ELR (cell line): Measurements from ENCODE around the gene SYNJ2.

Experiments used
- DNase-seq: peaks from one replicate; pipeline ENCODE4 v3.0.0-alpha.2; 2015; ENCODE audit warnings: low read depth

Gene SYNJ2

DNA sequence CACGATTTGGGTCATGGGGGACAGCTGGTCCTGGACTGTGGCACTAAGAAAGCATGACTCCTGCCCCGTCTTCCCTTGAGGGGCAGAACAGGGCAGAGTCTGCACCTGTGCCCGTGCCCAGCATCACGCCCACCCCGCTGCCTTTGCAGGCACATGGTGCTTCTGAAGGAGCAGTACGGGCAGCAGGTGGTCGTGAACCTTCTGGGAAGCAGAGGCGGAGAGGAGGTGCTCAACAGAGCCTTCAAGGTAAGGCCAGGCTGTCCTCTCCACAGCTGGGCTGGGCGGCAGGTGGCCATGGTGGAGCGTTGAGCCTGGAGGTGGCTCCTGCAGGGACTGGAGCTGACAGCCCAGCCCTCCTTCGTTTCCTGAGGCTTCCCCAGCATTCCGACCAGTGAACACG lies 77.4 kb downstream of the SYNJ2 start:
- DNase-seq = no peak

DNA sequence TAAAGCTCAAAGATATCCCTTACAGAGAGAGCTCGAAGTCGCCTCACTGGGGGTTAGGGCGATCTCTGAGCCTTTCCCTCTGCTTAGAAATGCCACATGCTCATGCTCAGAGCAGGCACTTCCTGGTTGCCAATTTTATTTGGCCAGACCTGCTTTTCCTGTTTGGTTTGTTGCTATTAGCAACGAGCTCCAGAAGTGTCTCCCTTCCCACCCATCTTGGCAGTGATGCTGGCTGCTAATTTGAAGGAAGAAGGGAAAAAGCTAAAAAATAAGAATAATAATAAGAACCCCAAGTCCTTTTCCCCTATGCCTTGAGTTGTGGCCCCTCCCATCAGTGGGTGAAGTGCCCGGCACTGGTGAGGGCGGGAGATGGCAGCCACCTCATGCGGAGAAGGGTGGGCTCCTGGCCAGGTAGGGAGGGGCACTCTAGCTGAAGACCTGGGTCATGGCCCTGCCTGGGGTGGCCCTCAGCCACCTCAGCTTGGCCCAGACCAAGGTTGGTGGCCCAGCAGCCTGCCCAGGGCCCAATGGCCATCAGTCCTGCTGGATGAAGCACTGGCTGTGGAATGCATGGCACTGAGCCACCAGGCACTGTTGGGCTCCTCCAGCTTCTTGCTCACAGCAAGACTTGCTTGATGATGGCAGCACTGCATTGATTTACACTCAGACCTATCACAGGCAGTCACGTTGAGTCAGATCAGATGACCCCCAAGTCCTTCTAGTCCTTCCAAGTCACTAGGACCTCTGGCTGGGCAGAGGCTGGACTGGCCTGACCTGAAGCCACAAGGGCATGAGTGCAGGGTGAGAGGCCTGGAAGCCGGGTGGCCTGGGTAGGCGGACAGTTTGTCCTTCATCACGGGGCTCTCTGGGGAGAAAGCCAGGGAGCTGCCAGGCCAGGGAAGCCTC lies 79.0 kb downstream of the SYNJ2 start:
- peak; percentile 93 for DNase-seq

DNA sequence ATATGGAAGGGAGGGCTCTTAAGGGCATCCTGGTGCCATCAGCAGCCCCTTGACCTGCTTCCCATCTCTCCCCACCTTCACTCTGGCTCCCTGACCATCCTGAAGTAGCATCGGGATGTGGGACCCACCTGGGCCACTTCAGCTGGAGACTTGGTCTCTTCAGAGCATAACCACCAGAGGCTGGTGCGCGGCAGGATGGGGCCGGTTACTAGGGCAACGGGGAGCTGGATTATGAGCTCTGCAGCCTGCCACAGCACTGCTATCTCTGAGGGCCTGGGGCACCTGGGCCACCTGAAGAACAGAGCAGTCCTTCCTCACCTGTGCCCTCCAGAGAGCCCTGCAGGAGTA lies 79.7 kb downstream of the SYNJ2 start:
- no peak for DNase-seq

DNA sequence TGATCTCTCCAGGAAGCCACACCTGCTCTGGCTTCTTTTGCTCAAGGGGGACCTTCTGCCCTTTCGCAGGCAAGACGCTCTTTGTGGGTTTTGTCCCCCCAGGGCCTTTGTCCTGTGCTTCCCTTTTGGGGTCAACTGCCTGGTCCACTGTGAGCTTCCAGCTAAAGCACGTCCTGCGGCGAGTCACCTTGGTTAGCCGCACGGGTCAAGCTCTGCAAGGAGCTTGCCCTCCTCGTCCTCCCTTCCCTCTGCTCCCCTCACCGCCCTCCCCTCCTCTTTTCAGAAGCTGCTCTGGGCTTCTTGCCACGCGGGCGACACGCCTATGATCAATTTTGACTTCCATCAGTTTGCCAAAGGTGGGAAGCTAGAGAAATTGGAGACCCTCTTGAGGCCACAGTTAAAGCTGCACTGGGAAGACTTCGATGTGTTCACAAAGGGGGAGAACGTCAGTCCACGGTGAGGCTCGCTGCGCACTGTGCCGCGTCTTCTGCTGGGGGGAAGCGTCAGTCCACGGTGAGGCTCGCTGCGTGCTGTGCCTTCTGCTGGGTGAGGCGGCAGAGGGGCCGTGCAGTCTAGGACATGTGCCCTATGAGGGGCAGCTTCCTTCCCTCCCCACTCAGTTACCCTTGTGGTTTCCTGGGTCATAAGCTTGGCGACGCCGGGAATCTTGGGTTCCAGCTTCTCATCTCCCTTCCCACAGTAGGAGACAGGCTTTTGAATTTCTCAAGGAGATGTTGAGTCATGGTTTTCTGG lies 80.2 kb downstream of the SYNJ2 start:
- DNase-seq = peak; percentile 49

DNA sequence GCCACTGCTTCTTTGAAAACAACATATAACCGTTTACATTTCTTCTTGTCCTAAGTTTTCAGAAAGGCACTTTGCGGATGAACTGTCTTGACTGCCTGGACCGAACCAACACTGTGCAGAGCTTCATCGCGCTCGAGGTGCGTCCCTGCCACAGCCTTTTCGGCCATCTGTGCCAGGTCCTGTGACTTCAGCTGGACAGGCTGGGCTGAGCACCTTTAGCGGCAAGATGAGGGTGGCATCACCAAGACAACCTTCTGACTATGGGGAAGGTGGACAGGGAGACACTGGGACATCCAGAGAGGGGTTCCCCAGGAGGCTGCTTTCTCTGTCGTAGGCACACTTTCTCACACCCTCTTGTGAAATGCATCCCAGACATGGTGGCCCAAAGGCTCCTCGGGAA lies 82.1 kb downstream of the SYNJ2 start:
- DNase-seq = no peak

DNA sequence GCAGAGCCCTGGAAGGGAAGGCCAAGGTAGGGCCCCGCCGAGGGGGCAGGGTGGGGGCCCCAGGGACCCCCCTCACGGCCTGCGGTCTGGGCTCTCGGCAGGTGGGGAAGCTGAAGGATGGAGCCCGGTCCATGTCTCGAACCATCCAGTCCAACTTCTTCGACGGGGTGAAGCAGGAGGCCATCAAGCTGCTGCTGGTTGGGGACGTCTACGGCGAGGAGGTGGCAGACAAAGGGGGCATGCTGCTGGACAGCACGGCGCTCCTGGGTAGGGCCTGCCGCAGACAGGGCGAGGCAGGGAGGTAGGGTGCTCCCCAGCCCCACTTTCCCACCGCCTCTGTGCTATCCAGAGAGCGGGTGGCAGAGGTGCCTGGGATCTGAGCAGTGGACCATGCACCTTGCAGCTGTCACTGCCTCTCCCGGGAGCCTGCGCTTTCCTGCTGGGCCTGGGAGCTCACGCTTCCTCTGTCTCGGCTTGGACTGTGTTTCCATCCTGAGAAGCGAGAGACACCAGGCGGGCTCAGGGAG lies 83.1 kb downstream of the SYNJ2 start:
- DNase-seq = no peak

DNA sequence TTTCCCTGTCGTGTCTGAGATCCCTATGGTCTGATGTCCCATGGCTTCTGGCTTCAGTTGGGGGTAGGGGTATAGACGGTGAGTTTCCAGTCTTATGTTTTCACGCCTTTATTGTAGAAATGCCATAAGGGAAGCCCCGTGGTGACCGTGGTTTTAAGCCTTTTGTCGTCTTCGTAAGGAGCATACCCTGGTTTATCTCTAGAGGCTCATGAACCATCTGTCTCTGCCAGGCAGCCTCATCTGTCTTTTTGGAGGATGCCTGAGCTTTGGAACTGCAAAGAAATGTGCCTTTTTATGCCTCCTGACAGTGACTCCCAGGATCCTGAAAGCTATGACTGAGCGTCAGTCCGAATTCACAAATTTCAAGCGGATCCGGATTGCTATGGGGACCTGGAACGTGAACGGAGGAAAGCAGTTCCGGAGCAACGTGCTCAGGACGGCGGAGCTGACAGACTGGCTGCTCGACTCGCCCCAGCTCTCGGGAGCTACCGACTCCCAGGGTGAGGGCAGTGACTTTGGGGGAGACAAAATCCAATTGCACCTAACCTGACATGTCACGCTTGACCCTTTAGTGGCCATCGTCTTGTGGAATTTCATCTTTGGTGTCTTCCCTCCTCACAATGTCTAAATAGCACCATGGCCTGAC lies 84.6 kb downstream of the SYNJ2 start:
- DNase-seq = no peak

DNA sequence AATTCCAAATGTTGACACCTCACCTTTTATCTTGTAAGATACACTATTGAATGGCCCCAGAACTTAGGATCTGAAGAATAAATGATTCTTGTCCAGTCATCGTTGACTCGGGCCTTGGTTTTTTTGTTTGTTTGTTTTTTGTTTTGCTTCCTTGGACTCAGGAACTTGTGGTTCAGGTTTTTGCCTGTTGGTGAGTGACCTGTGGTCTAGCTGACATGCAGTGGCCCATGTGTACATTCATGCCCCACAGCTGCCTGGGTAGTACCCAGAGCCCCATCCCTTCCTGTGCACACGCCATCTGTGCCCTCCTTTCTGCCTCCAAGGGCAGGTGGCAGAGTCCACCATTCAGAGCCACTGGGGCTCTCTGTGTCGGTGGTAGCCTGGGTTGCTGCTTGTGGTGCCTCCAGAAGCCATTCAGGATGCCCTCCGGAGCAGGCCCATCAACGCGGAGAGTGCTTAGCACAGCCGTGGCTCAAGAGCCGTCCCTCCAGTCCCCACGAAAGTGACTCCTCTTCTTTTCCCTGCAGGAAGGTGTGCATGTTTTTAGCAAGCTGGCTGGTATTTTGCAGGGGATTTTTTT lies 85.9 kb downstream of the SYNJ2 start:
- peak; percentile 56 for DNase-seq

DNA sequence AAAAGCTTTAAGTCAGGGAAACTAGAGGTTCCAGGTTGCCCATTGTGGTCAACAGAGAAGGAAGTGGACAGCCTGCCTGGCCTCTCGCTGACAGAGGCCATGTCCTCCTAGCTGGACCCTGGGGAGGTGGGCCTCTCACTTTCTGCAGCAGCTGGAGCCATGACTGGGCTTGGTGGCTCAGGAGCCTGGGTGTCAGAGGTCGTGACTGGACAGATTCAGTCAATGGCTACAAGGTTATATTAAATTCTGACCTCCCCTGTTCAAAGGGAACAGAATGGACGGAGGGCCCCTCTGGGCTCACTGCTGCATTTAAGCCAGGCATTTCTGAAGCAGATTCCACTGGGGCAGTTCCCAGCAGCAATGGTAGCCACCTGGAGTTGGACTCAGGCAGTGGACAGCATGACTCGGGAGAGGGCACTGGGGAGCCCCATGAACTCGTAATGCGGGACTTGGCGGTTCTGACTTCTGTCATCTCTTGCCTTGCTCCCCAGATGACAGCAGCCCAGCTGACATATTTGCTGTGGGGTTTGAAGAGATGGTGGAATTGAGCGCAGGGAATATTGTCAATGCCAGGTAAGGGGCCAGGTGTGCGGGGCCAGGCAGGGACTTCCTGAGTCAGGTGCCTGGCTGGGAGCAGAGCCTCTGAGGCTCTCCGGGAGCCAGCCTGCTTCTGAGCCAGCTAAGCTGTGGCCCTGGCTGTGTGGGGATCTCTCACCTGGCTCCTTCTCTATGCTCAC lies 86.7 kb downstream of the SYNJ2 start:
- DNase-seq = peak; percentile 33

DNA sequence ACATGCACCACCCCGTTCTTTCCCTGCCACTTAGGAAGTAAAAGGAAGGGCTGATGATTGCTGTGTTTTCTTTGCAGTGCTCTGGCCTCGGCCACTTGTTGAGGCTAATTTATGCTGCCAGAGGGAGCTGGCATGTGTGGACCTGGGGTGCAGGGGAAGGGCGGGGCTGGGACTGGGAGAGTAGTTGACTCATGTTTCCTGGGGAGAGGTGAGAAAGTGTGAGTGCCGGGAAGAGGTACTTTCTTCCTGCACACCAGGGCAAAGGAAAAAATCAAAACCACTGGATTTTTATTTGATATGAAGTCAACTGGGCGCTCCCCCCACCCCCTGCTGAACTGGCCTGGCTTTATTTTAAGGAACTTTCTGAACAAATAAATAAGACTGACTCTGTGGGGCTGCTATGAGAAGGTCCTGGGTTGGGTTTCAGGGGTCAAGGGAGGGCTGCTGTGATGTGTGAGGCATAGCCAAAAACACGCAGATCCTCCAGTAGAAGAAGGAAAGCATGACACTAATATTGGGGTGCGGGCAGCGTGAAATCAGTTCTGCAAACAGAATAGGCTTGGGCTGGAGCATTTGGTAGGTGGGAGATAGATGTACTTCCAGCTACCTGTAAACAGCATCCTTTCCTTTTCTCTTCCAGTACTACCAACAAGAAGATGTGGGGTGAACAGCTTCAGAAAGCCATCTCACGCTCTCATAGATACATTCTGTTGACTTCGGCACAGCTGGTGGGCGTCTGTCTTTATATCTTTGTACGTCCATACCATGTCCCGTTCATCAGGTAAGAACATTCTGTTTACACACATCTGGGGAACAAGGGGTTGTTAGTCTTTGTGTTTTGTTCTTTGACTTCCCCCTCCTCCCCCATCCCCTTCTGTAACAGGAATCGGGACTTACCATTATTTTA lies 87.5 kb downstream of the SYNJ2 start:
- peak; percentile 89 for DNase-seq

DNA sequence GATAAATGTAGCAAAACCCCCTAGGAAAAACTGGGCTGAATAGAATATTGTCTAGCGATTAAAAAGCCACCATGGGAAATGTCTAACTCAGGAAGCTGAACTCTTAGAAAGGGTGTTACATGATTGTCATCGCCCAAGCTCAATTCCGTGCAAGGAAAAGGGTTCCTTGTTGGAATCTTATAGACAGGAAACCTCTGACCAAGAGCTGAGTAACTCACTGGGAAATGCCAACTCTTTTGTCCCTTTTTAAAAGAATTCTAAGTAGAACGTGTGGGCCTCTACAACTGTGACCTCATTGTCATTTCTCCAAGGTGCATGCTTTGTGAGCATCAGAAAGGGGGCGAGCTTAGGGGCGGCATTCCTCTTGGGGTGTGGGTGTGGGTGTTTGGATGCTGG lies 88.1 kb downstream of the SYNJ2 start:
- peak; percentile 94 for DNase-seq

DNA sequence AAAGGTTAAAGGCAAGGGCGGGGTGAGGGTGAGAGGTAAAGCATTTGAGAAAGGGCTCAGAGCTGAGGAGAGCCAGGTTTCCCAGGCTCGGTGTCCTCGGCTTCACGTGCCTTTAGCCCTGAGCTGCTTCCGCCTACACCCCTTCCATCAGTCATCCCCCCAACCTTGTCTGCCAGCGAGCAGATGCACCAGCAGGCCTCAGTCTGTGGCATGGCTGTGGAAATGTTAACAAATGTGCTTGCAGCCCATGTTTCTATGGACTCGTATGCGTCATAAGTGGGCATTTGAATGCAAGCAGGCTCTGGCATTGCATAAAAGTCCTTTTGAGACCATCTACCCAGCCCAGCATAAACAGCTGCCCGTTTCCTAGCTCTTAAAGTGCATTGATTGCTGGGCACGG lies 88.8 kb downstream of the SYNJ2 start:
- no peak for DNase-seq

DNA sequence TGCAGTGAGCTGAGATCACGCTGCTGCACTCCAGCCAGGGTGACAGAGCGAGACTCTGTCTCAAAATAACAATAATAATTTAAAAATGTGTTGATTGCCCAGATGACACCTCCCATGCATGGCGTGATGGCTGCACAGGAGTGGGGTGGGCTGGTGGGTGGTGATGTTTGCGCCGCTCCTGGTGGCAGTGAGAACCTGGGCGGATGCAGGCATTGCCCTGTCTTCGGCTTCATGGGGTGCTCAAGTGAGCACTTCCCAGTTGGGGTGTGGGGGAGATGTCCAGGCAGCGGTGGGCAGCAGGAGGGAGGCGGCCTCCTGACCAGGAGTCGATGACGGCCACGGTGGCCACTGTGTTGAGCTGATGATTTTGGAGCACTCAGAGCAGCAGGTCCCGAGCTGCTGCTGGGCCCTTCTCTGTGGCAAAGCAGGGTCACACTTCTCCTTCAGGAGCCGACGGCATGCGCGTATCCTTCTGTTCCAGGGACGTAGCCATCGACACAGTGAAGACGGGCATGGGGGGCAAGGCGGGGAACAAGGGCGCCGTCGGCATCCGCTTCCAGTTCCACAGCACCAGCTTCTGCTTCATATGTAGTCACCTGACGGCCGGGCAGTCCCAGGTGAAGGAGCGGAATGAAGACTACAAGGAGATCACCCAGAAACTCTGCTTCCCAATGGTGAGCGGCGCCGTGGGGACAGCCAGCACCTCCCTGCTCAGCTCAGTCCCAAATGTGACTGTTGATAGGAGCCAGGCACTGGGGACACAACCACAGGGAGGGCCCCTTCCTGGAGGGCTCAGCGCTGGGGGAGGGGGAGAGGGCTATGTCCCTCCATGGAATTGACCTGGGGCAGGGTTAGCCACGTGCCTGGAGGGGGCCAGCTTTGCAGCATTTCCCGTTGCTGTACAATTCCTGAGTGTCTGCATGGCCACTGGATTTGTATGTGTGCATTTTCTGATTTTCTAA lies 89.7 kb downstream of the SYNJ2 start:
- no peak for DNase-seq

DNA sequence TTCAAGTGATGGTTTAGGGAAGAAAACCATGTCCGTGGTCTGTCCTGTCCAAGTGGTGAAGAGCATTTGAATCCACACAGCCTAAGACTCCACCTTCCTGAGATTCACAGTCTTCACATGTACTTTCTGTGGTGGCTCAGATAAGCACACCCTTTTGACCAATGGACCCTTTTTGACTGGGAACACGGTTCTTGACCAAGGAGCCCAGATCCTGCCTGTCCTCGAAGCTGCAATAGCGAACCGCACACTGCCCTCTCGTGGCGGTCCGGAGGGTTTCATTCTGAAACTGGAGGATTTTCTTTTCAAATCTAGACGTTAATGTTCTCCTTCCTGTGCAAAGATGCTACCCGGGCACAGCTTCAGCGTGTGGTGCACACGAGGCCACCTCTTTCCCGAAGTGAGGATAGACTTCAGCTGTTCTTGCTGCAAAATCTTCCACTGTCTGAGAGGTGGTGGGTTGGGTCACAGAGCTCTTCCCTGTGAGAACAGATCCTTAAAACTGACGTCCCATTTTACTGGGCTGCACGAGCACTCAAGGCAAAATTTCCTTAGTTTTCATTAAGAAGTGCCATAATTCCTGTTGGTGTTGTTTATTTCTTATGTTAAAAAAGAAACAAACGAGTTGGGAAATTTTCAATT lies 90.5 kb downstream of the SYNJ2 start:
- DNase-seq = peak; percentile 84

DNA sequence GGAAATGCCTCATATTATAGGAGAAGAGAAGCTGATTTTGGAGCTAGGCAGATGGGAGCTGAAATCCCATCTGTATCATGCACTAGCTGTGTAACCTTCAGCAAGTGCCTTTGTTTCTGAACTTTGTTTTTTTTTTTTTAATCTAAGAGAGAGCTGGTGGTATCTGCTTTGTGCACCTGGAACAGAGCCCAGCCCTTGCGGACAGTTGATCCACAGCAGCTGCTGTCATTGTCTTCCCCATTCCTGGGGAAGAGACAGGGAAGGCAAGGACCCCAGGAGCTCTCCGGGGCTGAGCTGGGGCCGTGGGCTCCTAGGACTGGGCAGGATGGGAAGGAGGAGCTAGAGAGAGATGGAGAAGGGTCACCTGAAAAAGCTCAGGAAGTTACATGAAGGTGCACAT lies 92.1 kb downstream of the SYNJ2 start:
- DNase-seq = no peak

DNA sequence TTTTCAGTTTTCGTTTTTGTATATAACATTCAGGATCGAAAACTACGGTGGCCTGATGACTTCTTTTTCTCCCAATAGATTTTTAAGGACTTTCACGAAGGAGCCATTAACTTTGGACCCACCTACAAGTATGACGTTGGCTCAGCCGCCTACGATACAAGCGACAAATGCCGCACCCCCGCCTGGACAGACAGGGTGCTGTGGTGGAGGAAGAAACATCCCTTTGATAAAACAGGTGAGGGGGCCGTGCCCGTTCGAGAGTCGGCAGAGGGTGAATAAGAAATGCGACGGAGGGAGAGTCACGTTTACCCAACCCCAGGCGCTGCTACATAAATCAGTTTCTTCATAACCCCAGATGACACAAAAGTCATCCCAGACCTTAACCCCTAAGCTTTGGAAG lies 94.9 kb downstream of the SYNJ2 start:
- no peak for DNase-seq

DNA sequence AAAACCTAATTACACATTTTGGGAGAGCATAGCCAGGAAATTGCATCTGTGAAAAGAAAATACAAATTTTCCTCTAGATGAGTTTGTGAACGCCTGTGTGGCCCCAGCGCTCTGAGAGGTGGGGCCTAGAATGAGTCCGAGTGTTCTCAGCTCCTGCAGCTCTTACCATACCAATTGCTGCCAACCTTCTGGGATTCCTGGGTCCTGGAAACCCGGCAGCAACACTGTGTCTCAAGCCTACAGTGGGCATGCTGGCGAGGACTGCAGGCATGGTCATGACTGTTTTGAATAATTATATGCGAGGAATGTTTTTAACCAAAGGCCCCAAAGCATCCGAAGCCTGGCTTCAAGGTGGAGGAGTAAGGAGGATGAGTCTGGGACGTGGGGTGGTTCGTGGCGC lies 96.0 kb downstream of the SYNJ2 start:
- DNase-seq = no peak

DNA sequence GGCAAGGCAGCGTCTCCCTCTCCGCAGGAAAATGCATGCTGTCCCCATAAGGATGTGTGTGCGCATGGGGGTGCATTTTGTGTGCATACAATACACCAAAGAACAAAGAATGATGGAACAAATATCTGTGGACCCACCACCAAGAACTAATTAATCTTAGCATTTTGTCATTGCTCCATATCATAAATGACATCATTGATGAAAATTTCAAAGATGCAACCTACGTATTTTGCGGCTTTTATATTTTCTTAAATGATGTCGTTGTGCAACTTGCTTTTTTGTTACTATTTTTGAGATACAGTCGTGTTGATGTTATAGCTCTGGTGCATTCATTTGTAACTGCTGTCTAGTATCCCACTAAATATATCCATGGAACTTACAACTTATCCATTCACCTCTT lies 96.7 kb downstream of the SYNJ2 start:
- no peak for DNase-seq
